GM23248 (cell line): ENCODE data around the gene RNLS.

ENCODE experiments used
- EZH2 ChIP-seq: fragments of 200-600 bp; sonication (generic); IDR thresholded peaks from 2 replicates; pipeline ENCODE4 v1.6.1; 2018; ENCODE audit warnings: antibody characterized with exemption, mild to moderate bottlenecking; ENCODE audit not compliant: insufficient read depth, poor library complexity, severe bottlenecking
- EZH2phosphoT487 ChIP-seq: fragments of 200-600 bp; sonication (generic); IDR thresholded peaks from 2 replicates; pipeline ENCODE4 v1.6.1; 2018; ENCODE audit warnings: antibody characterized with exemption, moderate library complexity, mild to moderate bottlenecking, low read depth; ENCODE audit not compliant: insufficient read depth

DNA sequence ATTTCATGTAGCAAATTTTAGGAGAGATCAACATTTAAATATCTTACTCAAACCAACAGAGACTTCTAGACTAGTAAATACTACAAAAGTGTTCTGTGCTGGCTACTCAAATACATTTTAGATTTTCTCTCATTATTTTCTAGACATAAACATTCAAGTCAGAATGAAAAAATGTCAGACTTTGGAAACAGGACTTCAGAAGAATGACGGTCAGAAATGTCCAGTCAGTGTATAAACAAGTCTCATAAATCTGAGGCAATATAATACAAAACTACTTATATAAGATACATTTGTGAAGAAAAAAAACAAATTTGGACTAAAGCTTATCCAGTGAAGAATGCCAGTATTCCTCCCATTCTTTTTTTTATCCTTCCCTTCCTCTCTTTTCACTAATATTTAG, 25.9 kb downstream of the RNLS start:
- TF ChIP-seq EZH2, result no peak
- TF ChIP-seq EZH2phosphoT487, result no peak
